Ovary (tissue), 9 donors: ENCODE results near the gene MLXIPL. TPM values are rescaled to one million over a fixed set of nuclear protein-coding genes. Genes with fewer than 3 reads are reported as not detected.

ENCODE experiments used
- DNase-seq, 5 donors: peaks; one replicate each; pipeline ENCODE4 v3.0.0-alpha.2; 2019 to 2020
- H3K27ac ChIP-seq, 2 donors: fragments of 200-600 bp; one replicate each; pipeline versions ENCODE4 v1.5.1 to v1.8.0; 2019 to 2022
- H3K27me3 ChIP-seq: fragments of 200-600 bp; one replicate; pipeline ENCODE4 v1.8.0; 2022
- H3K36me3 ChIP-seq: fragments of 200-600 bp; sonication (generic); one replicate; pipeline ENCODE4 v1.5.1; 2019
- H3K4me1 ChIP-seq: one replicate; pipeline ENCODE4 v1.8.1; 2013; ENCODE audit warnings: mild to moderate bottlenecking, moderate library complexity; ENCODE audit not compliant: insufficient read depth
- H3K4me3 ChIP-seq: fragments of 200-600 bp; sonication (generic); one replicate; pipeline ENCODE4 v1.5.1; 2017
- H3K9me3 ChIP-seq, 2 donors: fragments of 200-600 bp in 1 of 2; sonication (generic) in 1 of 2; one replicate each; pipeline versions ENCODE4 v1.5.1 to v1.8.1; 2013 to 2019; ENCODE audit warnings: mild to moderate bottlenecking in 1 of 2, moderate library complexity in 1 of 2
- EP300 ChIP-seq: sonication (generic); formaldehyde crosslinking; IDR thresholded peaks from one replicate; pipeline ENCODE4 v1.6.1; 2017; ENCODE audit warnings: antibody characterized with exemption
- POLR2A ChIP-seq: fragments of 450-650 bp; IDR thresholded peaks from one replicate; pipeline ENCODE4 v1.6.1; 2017; ENCODE audit warnings: antibody characterized with exemption, mild to moderate bottlenecking, moderate library complexity
- WGBS, 3 donors: extraction: QIAGEN DNeasy Blood & Tissue Kit in 1 of 3; methylation state at CpG; one replicate each; pipeline versions ENCODE4 v1.1.5 to v1.1.7; 2013 to 2017; 5-methylcytosine and 5-hydroxymethylcytosine counted together
- intact Hi-C, 4 donors: fragments of 100-400 bp; cut with DNase I; formaldehyde crosslinking; loops; one replicate each; pipeline versions ENCODE4 v1.11.0 to v1.15.1; 2022 to 2023
- polyA plus RNA-seq, 2 donors: library from polyadenylated mRNA; stranded (reverse); fragments of 200-250 nt in 1 of 2; fragments of 350-450 nt in 1 of 2; fragmentation: Illumina TruSeq in 1 of 2; extraction: RNeasy Lipid Tissue Mini Kit (QIAGEN cat#74804) in 1 of 2; gene quantifications; one replicate each; pipeline ENCODE4 v1.2.3, GENCODE V29; 2013 to 2014
- total RNA-seq, 7 donors: library from RNA; depleted of rRNA in 2 of 7; stranded (reverse); fragments of >200 nt in 2 of 7; fragmentation: NEBNext Ultra II Directional in 3 of 7; extraction: Animal tissue kit (Norgen Biotek cat#: 25700) in 3 of 7; gene quantifications; one replicate each; pipeline versions ENCODE4 v1.1.0 to v1.2.4, GENCODE V29; 2016 to 2023
- TF ChIP-seq, protein P1 (sequence below), 3 donors: fragments of 450-650 bp in 2 of 3; fragments of 200-600 bp in 1 of 3; IDR thresholded peaks; one replicate each; pipeline versions ENCODE4 v1.5.1 to v1.8.0; 2016 to 2022; ENCODE audit warnings: antibody characterized with exemption in 3 of 3, mild to moderate bottlenecking in 1 of 3
- donor health status: DM: no; HTN: no; CAD: no; lungs with moderate emphysema.
- donor health status: DM: no; HTN: no; CAD: no.
- donor health status: Bipolar disorder and iron deficiency.
- donor health status: DM: yes; HTN: yes; CAD: no.
- donor health status: DM: no; HTN: no; CAD: no.
- donor health status: DM: yes; HTN: yes; CAD: no.

The MLXIPL gene
- total and polyA plus RNA-seq, 9 donors: 0.27 to 49.6 (median 4.5) TPM

DNA sequence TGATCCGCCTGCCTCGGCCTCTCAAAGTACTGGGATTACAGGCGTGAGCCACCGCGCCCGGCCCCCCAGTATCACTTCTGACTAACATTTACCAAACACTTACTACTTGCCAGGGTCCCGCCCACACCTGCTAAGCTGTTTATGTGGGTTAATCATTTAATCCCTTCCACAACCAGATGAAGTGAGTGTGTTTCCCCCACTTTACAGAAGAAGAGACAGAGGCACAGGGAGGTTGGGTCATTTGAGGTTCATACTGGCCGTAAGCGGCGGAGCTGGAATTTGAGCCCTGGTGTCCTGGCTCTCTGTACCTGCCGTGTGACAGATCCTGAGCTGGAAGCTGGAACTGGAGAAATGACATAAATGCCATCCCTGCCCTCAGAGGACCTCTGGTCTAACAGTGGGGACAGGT lies 28.2 kb upstream of the MLXIPL start:
- 71 to 83% (median 72%) methylated on average over 11 of the region's 11 CpGs for WGBS, 3 donors
- H3K27me3 ChIP-seq: no peaks in the 10 kb centered on the region

DNA sequence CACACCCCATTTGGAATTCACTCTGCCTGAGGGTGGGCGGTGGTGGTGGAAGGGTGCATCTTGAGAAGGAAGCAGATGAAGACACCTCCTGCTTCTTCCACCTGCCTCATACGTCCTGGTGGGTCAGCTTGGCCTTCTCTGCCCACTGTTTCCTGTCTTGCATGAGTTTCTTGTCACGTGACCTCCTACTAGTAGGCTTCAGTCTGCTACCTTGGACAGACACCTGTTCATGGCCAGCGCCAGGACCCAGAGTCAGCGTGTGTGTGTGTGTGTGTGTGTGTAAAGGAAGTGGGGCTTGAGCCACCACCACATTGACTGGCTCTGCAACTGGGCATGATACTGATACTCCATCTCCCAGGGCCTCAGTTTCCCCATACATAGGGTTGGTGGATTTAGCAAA lies 26.2 kb upstream of the MLXIPL start:
- no peaks in the 10 kb centered on the region for H3K9me3 ChIP-seq
- H3K27me3 ChIP-seq: no peaks in the 10 kb centered on the region
- WGBS, 3 donors: 58 to 64% (median 62%) methylated on average over 5 of the region's 5 CpGs
- H3K4me3 ChIP-seq: no peak overlapping the region
- peaks cover 3% of the 10 kb centered on the region for H3K4me1 ChIP-seq
- TF ChIP-seq EP300: no peak
- no peaks in the 10 kb centered on the region for H3K36me3 ChIP-seq
- no peak for DNase-seq
- H3K27ac ChIP-seq: no peak overlapping the region
- intact Hi-C loops: no loop called here

More for the DNA sequence above, 28.2 kb upstream of the MLXIPL start:
- Histone ChIP-seq H3K9me3 (no peaks in the 10 kb centered on the region), H3K27ac (no peak overlapping the region), H3K4me3 (no peak overlapping the region), H3K4me1 (peaks cover under 1% of the 10 kb centered on the region), H3K36me3 (no peaks in the 10 kb centered on the region)
- no peak for DNase-seq
- TF ChIP-seq POLR2A (no peak), EP300 (no peak)
- TF ChIP-seq, protein P1, sequence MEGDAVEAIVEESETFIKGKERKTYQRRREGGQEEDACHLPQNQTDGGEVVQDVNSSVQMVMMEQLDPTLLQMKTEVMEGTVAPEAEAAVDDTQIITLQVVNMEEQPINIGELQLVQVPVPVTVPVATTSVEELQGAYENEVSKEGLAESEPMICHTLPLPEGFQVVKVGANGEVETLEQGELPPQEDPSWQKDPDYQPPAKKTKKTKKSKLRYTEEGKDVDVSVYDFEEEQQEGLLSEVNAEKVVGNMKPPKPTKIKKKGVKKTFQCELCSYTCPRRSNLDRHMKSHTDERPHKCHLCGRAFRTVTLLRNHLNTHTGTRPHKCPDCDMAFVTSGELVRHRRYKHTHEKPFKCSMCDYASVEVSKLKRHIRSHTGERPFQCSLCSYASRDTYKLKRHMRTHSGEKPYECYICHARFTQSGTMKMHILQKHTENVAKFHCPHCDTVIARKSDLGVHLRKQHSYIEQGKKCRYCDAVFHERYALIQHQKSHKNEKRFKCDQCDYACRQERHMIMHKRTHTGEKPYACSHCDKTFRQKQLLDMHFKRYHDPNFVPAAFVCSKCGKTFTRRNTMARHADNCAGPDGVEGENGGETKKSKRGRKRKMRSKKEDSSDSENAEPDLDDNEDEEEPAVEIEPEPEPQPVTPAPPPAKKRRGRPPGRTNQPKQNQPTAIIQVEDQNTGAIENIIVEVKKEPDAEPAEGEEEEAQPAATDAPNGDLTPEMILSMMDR (IDR thresholded peaks at IDR 0.05): no peak
- intact Hi-C loops: no loop called here

DNA sequence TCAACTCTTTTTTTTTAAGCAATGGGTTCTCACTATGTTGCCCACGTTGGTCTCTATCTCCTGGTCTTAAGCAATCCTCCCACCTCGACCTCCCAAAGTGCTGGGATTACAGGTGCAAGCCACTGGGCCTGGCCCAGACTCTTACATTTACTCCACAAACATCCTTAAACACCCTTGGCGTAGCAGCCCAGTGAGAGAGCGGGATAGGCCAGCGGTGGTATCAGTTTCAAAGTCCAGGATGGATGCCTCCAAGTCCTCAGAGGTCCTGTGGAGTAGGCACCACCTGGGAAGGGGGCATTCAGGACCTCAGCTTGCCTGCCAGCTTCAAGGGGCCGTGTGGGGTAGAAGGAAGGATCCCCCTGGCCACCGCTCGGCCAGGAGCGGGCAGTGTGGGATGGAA lies 25.3 kb upstream of the MLXIPL start:
- 42 to 51% (median 44%) methylated on average over 9 of the region's 9 CpGs for WGBS, 3 donors
- no peaks in the 10 kb centered on the region for H3K9me3 ChIP-seq
- H3K27me3 ChIP-seq: no peaks in the 10 kb centered on the region
- TF ChIP-seq, protein P1 (IDR thresholded peaks at IDR 0.05): no peak
- TF ChIP-seq POLR2A (no peak), EP300 (no peak)
- H3K4me1 ChIP-seq: peaks cover 3% of the 10 kb centered on the region
- no peak overlapping the region for H3K27ac ChIP-seq
- DNase-seq: no peak
- H3K4me3 ChIP-seq: no peak overlapping the region
- intact Hi-C loops: no loop called here
- no peaks in the 10 kb centered on the region for H3K36me3 ChIP-seq

DNA sequence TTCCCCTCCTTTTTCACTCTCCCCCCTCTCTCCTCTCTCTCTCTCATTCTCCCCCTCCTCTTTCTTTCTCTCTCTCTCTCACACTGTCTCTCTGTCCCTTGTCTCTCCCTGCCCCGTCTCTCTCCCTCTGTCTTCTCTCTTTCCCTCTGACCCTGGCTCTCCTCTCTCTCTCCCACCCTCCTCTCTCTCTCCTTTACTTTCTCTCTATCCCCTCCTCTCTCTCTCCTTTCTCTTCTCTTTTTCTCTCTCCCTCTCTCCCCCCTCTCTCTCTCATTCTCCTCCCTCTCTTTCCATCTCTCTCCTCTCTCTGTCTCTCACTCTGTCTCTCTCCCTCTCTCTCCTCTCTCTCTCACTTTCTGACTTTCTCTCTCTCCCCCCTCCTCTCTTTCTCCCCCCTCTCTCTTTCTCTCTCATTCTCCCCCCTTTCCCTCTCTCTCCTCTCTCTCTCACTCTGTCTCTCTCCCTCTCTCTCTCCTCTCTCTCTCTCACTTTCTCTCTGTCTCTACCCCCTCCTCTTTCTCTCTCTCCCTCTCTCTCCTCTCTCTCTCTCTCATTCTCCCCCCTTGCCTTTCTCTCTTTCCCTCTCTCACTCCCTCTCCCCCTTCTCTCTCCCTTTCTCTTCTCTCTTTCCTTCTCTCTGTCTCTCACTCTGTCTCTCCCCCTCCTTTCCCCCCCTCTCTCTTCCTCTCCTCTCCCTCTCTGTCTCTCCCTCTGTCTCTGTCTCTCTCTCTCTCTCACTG lies 24.4 kb upstream of the MLXIPL start:
- no peaks in the 10 kb centered on the region for H3K27me3 ChIP-seq
- H3K9me3 ChIP-seq: no peaks in the 10 kb centered on the region
- no peak for DNase-seq
- TF ChIP-seq POLR2A (no peak), EP300 (no peak)
- H3K4me3 ChIP-seq: no peak overlapping the region
- H3K36me3 ChIP-seq: no peaks in the 10 kb centered on the region
- 19 to 30% (median 24%) methylated on average over 1 of the region's 1 CpG for WGBS, 3 donors
- intact Hi-C loops: no loop called here
- no peak overlapping the region for H3K27ac ChIP-seq
- peaks cover 3% of the 10 kb centered on the region for H3K4me1 ChIP-seq

DNA sequence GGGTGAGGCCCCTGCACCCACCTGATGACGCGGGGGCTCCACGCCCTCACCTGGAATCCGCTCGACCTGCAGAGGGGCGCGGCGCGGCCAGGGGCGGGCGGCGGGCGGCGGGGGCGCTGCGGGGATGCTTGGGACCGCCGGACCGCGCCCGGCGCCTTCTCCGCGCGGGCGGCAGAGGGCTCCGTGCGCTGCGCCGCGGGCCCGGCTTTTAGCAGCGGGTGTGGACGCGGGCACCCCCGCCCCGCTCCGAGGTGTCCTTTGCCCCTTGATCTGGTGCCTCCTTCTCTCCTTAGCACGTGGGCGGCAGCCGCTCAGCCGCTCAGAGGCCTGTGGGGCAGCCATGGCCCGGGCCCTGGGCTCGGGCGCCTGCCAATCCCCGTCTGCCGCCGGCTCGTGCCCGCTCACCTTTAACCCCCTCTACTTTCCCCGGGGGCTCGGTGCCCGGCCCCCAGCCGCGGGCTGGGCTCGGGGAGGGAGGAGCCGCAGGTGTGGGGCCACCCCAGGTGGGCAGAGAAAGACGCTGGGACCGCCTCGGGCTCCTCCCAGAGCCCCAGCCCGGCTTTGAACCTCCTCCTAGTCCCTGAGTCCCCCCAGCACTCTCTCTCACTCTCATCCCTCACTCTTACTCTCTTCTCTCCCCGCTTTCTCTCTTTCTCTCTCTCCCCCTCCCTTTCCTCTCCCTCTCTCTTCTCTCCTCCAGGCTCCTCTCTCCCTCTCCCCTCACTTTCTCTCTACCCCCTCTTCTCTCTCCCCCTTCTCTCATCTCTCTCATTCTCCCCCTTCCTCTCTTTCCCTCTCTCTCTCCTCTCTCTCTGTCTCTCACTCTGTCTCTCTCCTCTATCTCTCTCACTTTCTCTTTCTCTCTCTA lies 23.6 kb upstream of the MLXIPL start:
- H3K4me1 ChIP-seq: peaks cover 3% of the 10 kb centered on the region
- peak overlapping the region; percentile 7 for H3K4me3 ChIP-seq
- H3K27ac ChIP-seq: no peak overlapping the region
- TF ChIP-seq, protein P1 (IDR thresholded peaks at IDR 0.05): no peak
- TF ChIP-seq EP300 (no peak), POLR2A (no peak)
- H3K27me3 ChIP-seq: no peaks in the 10 kb centered on the region
- no peaks in the 10 kb centered on the region for H3K9me3 ChIP-seq
- 1% methylated on average over 48 to 62 of the region's 62 CpGs for WGBS, 3 donors
- intact Hi-C loops: no loop called here
- no peaks in the 10 kb centered on the region for H3K36me3 ChIP-seq
- peak in 1 of 5 donors; percentile 46 for DNase-seq
